Fibroblast of skin of scalp (primary cell): ENCODE results near the gene SPATA31C2. TPM values are rescaled to one million over a fixed set of nuclear protein-coding genes. Genes with fewer than 3 reads are reported as not detected.
"Not testable (repeated sequence)": the region's sequence is repeated elsewhere in the genome, so short reads cannot be mapped to it uniquely, and the experiment has no call there.

Experiments used
- DNase-seq: peaks from one replicate; pipeline ENCODE4 v3.0.0-alpha.2; 2013
- polyA plus RNA-seq, 2 experiments: library from polyadenylated mRNA; unstranded; fragments of 120-200 nt; gene quantifications; one replicate each; pipeline ENCODE4 v1.2.1, GENCODE V29; 2013; ENCODE audit not compliant: insufficient read length in 2 of 2

Gene SPATA31C2
- not detected for polyA plus RNA-seq (2013, experiment 1 of 2; ENCODE audit: insufficient read length)
- not detected for polyA plus RNA-seq (2013, experiment 2 of 2; ENCODE audit: insufficient read length)

GRCh38 chr9:88138375-88138774 is at the start of gene SPATA31C2:
TSS of gene SPATA31C2 (minus strand) at chr9:88138475. CDS start at chr9:88138446, 29 bp downstream.
- not testable (repeated sequence) for DNase-seq

GRCh38 chr9:88187631-88188030 is 49.4 kb upstream of the SPATA31C2 start:
- peak; percentile 49 for DNase-seq

- no peak for DNase-seq
Measured at GRCh38 chr9:88186495-88187110, 48.3 kb upstream of the SPATA31C2 start.

- DNase-seq, result no peak
Measured at GRCh38 chr9:88184976-88185375, 46.7 kb upstream of the SPATA31C2 start.

- DNase-seq, result peak; percentile 30
Measured at GRCh38 chr9:88183798-88184495, 45.7 kb upstream of the SPATA31C2 start.

- DNase-seq, result no peak
Measured at GRCh38 chr9:88182501-88182900, 44.2 kb upstream of the SPATA31C2 start.

- DNase-seq, result no peak
Measured at GRCh38 chr9:88180081-88180765, 41.9 kb upstream of the SPATA31C2 start.

- no peak for DNase-seq
Measured at GRCh38 chr9:88179062-88179521, 40.8 kb upstream of the SPATA31C2 start.

- DNase-seq, result no peak
Measured at GRCh38 chr9:88178641-88179040, 40.4 kb upstream of the SPATA31C2 start.

GRCh38 chr9:88177371-88177770 is 39.1 kb upstream of the SPATA31C2 start:
- DNase-seq, result no peak

- DNase-seq, result no peak
Measured at GRCh38 chr9:88174324-88174723, 36.0 kb upstream of the SPATA31C2 start.

GRCh38 chr9:88173378-88173999 is 35.2 kb upstream of the SPATA31C2 start:
- peak; percentile 81 for DNase-seq

GRCh38 chr9:88169700-88170099 is 31.4 kb upstream of the SPATA31C2 start:
- no peak for DNase-seq

GRCh38 chr9:88168564-88168963 is 30.3 kb upstream of the SPATA31C2 start:
- DNase-seq, result no peak

GRCh38 chr9:88166660-88167059 is 28.4 kb upstream of the SPATA31C2 start:
- no peak for DNase-seq

GRCh38 chr9:88164850-88165249 is 26.6 kb upstream of the SPATA31C2 start:
- no peak for DNase-seq

- no peak for DNase-seq
Measured at GRCh38 chr9:88161144-88161543, 22.9 kb upstream of the SPATA31C2 start.

- no peak for DNase-seq
Measured at GRCh38 chr9:88143957-88144625, 5.8 kb upstream of the SPATA31C2 start.

GRCh38 chr9:88143179-88143578 is 4.9 kb upstream of the SPATA31C2 start:
- DNase-seq, result no peak

- DNase-seq, result not testable (repeated sequence)
Measured at GRCh38 chr9:88133552-88133951, 4.7 kb downstream of the SPATA31C2 start.

GRCh38 chr9:88129556-88129955 is 8.7 kb downstream of the SPATA31C2 start:
- not testable (repeated sequence) for DNase-seq

GRCh38 chr9:88127700-88128300 is 10.5 kb downstream of the SPATA31C2 start:
- DNase-seq, result not testable (repeated sequence)
